ENCODE data around the gene ACYP2.

The ACYP2 gene

DNA sequence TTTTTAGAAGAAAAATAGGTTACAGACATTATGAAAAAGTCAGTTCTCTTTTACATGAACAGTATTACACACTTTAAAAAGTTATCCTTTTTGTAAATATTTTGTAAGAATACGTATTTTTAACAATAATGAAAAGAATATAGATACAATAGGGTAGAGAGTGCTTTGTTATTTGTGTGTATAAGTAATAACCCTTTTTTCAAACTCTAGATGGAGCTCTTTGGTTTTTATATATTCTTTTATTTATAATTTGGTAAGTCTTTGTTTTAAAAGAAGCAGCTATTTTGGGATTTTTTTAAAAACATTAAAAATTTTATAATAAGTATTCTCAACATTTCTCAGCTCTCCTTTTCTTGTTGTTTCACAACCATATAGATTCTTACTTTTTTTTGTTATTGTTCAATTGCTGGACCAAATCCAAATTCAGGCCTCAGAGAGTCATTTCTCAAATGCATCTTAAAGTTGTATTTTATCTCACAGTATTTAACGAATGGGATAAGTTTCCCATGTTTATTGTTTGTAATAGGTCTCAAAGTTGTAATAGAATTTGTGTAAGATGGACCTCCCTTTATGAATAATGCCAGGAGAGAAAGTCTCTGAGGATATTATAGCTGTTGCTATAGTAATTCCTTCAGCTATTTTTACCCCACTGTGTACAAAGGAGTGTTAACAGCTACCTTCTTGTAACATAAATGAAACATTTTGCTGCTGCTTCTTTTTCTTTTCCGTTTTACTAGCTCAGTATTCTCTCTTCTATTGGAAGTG is 46.4 kb downstream of the ACYP2 start:
- DNase-seq: no peak

DNA sequence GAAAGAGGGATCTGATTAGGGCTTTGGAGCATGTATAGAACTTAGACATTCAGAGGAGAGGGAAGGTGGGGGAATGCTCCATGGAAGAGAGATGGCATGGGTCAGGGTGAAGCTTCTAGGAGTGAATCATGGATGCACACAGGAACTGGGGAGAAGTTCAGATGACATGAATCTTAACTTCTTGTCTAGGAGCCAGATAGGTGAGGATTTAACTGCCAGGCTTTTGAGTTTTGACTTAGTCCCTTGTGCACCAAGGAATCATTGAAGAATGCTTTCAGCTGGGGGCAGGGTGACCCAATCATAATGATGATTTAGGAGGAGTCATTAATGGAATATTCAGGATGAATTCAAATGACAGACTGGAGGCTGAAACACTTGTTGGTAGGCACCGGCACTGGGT is 48.7 kb downstream of the ACYP2 start:
- no peak for DNase-seq

- no peak for DNase-seq
Observed at GRCh38 chr2:54166121-54166773, 50.8 kb downstream of the ACYP2 start.

- no peak for DNase-seq
Observed at GRCh38 chr2:54176577-54176976, 61.2 kb downstream of the ACYP2 start.

DNA sequence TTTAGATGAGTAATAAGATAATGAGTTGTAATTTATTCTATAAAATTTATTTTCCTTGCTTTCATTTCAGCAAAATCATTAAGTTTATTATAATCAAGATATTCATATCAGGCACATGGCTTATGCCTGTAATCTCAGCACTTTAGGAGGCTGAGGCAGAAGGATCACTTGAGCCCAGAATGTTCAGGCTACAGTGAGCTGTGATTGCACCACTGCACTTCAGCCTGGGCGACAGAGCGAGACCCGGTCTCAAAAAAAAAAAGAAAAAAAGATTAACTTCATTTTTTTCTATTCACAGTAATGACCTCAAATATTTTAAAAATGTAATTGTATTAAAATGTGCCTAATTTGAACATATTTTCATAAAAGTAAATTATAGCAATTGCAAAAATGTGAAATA is 67.9 kb downstream of the ACYP2 start:
- DNase-seq: no peak

DNA sequence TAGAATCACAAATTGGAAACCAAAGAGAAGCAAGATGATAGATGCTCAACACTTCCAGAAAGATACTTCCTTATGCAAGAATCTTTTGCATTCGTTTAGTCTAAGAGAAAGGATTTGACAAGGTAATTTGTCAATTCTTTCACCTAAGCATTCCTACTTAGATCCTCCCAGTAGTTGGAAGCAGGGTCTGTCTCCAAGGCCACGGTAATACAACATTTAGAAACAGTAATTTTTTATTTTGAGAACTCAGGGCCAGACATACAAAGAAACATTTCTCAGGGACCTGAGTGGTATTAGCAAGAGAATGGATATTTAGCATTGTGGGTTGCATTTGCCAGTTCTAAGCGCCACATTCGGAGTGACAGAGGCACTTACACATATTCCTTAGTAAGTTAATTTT is 68.6 kb downstream of the ACYP2 start:
- DNase-seq: no peak

GRCh38 chr2:54185105-54185504 is 69.7 kb downstream of the ACYP2 start:
- DNase-seq: no peak

DNA sequence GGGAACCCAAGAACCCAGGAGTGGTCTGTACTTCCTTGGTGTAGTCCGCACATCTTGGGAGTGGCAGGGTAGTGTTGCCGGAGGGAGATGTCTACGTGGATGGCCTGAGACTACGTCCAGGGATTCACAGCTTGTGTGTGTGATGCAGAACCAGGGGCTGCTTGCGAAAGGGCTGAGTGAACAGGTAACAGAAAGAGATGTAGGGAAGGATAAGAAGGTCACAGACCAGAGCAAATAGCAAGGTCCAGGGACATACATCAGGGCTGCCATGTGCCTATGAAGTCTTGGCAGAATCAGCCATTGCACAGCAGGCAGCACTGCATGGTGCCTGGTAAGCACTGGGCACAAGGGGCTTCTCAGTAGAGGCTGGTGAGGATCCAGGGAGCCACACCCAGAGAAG is 71.9 kb downstream of the ACYP2 start:
- DNase-seq: no peak

- DNase-seq: no peak
Observed at GRCh38 chr2:54189539-54189938, 74.1 kb downstream of the ACYP2 start.

DNA sequence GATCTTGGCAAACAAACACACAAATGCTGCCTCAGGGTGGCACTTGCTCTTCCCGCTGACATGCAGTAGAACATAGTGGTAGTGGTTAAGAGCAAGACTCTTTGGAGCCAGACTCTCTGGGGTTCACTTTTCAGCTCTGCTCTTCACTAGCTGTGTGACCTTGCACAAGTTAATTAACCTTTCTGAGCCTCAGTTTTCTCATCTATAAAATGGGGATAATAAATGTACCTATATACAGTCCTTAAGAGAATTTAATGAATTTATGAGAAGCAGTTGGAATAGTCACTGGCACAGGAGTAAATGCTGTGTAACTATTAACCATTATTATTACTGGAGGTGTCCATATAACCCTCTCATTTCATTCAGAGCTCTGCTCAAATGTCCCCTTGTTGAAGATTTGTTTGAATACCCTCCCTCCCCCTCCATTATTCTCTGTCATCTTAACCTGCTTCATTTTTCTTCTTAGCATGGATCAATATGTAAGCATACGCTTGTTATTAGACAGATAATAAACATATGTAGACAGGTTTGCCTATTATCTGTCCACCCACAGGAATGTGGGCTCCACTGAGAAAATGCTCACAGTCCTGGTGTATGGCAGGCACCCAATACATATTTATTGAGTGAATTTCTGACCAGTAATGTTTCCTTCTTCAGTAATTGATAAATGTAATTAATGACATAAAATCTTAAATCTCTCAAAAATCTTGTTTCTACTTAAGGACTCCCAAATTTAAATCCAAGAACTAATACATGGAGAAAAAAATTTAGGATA is 76.1 kb downstream of the ACYP2 start:
- no peak for DNase-seq

- DNase-seq: no peak
Observed at GRCh38 chr2:54194761-54195750, 79.6 kb downstream of the ACYP2 start.

- no peak for DNase-seq
Observed at GRCh38 chr2:54196646-54197045, 81.2 kb downstream of the ACYP2 start.

DNA sequence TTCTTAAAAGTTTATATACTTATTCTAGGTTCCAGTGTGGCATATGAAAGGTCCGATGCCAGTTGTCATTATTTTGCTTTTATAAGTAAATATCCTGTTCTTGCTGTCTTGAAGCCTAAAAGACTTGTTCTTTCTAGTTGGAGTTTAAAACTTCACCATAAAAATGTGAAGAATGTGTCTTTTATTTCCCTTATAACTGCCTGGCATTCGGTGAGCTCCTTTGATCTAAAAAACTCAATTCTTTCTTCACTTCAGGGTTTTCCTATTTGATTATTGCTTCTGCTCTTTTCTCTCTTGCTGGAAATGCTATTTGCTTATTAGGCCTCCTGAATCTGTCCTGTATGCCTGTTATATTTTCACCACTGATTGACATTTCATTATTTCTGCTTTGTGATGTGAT is 89.1 kb downstream of the ACYP2 start:
- DNase-seq: no peak

DNA sequence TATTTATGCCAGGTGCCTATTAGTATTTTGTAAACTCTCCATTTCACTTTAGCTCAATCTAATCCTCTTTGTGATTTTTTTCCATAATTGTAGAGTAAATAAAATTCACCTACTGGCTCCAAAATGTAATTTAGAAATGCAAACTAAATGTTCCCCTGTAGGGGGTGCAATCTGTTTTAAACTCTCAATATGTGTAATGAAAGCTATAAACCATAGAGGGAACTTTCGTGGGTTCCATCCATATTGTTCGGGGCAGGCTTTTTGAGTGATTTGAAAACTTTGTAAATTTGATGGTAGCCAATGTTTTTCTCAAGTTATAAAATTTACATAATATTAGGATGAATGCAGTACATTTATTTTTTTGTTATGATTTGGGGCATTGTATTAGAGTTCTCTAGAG is 91.2 kb downstream of the ACYP2 start:
- no peak for DNase-seq

DNA sequence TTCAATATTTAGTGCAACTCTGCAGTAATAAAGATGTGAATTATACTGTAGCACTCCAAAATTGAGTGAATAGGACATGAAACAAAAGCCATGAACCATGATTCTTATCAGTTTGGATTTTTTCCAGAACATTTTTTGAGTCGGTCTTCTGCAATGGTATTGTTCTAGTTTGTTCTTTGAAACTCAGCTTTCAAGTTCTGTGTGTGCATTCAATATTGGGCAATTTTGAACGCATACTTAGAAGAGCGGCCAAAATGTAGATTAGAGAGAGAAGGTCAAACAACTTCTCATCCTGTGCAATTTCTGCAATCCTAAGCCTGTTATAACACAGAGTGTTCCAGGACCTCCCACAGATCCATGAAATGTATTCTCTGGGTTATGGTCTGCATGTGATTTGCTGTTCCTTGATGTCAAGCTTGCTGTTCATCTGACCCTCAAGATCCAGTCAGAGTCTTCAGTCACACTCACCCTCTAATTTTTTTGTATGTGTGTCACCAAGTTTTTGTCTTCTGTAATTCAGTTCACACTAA is 92.3 kb downstream of the ACYP2 start:
- DNase-seq: no peak

DNA sequence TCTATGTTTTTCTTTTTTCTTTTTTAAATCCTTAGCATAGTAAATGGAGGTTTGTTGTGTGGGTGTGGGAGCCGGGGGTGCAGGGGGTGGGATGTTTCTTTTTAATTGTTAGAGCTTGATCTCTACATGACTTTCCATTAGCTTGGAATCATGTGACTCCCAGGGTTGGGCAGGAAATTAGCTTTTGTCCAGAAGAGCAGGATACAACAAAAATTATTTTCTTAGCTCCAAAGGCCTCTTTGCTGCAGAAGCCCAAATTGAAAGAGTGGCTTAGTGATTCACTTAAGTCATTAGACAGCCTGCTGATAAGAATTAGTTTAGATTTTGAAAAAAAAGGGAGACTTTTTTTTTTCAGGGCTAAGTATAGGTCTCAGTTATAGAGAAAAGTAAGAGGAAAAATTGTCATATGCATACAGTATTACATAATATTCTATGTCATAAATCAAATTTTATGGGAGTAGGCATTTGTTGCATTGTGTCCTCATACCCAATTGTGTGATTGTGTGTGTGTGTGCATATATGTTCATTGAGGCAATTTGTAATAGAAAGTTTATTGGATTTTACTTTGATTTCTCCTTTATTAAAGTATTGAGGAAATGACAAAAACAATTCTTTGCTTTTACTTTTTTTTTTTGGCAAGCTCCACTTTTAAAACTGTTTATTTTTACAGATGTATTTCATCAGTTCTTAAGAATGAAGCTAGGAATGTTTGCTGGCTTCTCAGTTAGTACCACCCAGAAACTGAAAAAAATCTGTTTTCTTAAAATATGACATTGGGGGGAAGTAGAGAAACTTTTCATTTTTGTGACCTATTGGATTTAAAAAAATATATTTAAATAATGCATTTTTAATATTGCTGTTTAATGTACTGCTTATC is 93.2 kb downstream of the ACYP2 start:
- no peak for DNase-seq

DNA sequence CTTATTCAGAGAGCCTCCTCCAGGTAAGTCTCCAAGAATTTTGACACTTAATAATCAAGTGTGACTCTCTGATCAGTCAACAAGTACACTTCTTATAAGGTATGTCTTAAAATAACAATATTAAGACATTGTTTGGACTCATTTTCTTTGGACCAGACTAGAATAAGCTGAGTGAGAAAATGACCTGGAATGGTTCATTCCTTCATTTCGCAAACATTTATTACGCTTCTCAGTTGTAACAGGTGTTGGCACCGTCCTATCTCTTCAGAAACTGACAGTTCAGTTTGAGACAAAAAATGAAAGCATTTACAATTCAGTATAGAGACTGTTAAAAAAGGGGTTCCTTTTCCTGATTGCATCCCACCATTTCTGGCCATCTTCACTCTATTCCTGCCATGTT is 94.0 kb downstream of the ACYP2 start:
- no peak for DNase-seq

GRCh38 chr2:54212456-54212855 is 97.0 kb downstream of the ACYP2 start:
- no peak for DNase-seq

DNA sequence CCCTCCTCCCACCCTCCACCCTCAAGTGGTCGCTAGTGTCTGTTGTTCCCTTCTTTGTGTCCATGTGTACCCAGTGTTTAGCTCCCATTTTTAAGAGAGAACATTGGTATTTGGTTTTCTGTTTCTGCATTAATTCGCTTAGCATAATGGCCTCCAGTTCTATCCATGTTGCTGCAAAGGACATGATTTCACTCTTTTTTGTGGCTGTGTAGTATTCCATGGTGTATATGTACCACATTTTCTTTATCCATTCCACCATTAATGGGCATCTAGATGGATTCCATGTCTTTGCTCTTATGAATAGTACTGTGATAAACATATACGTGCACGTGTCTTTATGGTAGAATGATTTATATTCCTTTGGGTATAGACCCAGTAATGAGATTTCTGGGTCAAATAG is 97.7 kb downstream of the ACYP2 start:
- DNase-seq: no peak

DNA sequence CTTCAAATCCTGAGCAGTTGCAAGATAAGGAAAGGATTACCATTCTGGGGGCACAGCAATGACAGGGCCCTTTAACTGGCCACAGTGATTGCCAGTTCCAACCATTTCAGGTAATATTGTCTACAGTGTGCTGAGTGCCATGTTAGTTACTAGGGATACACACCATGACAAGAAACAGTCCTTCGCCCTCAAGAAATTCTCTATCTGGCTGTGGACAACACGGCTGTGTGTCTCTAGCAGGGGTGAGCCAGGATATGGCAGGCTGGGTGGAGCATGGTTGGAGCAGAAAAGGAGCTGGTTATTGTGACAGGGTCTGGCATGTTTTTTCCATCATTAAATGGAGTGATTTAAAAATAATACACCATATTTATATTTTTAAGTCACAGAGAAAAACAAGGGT is 109.6 kb downstream of the ACYP2 start:
- DNase-seq: no peak

DNA sequence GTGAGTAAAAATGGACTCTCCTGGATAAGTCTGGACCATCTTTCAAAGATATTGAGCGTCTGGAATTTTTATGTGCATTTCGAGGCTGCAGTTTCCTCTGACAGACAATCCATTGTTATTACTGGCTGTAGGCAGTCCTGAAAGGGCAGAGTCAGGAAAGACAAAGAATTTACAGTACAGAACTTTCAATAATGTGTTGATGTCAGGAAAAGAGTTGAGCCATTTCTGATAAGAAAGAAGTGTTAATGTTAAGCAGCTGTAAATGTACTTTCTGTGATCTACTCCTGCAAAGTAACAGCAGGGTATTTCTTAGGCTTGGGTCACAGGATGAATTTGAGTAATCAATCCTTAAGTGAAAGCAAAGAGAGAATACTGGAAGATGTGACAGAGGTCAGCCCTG is 110.8 kb downstream of the ACYP2 start:
- no peak for DNase-seq

GRCh38 chr2:54227798-54228197 is 112.4 kb downstream of the ACYP2 start:
- no peak for DNase-seq

All from activated gamma-delta T cell treated with Interleukin-2 at 50 U/mL for 16 hours (primary cell).